Muscle of leg (tissue), 11 donors: Measurements from ENCODE around the gene FZD10. TPM values are rescaled to one million over a fixed set of nuclear protein-coding genes. Genes with fewer than 3 reads are reported as not detected.
A peak's percentile ranks its signal among the peaks of the same experiment; 100 is the strongest.

ENCODE experiments used
- DNase-seq: peaks from one replicate; pipeline ENCODE4 v3.0.0; 2013
- H3K27ac ChIP-seq: one replicate; pipeline ENCODE4 v1.5.1; 2013; ENCODE audit warnings: mild to moderate bottlenecking, low read length, control low read depth
- H3K27me3 ChIP-seq: one replicate; pipeline ENCODE4 v1.6.1; 2013; ENCODE audit warnings: low read length; ENCODE audit not compliant: control insufficient read depth, insufficient read depth
- H3K36me3 ChIP-seq: one replicate; pipeline ENCODE4 v1.6.1; 2013; ENCODE audit warnings: low read length; ENCODE audit not compliant: control insufficient read depth, insufficient read depth
- H3K4me1 ChIP-seq: one replicate; pipeline ENCODE4 v1.6.1; 2013; ENCODE audit warnings: low read length; ENCODE audit not compliant: control insufficient read depth, insufficient read depth
- H3K4me3 ChIP-seq: one replicate; pipeline ENCODE4 v1.5.1; 2013; ENCODE audit warnings: low read length, control low read depth
- H3K9me3 ChIP-seq: replicated peaks from 2 replicates; pipeline ENCODE4 v1.6.1; 2013; ENCODE audit warnings: low read depth, low read length; ENCODE audit not compliant: control insufficient read depth
- WGBS: methylation state at CpG from one replicate; pipeline ENCODE4 v1.1.5; 2013; ENCODE audit warnings: missing lambda C conversion rate; ENCODE audit not compliant: insufficient coverage; 5-methylcytosine and 5-hydroxymethylcytosine counted together
- polyA plus RNA-seq, 8 donors: library from polyadenylated mRNA; unstranded; fragments of 120-200 nt; gene quantifications; one replicate each; pipeline versions ENCODE4 v1.2.1 to v1.2.3, GENCODE V29; 2013; ENCODE audit warnings: inconsistent platforms in 1 of 8, low replicate concordance in 1 of 8; ENCODE audit not compliant: insufficient read length in 8 of 8, insufficient read depth in 1 of 8
- total RNA-seq: library from RNA; stranded (reverse); fragments of 120-200 nt; gene quantifications from one replicate; pipeline ENCODE4 v1.2.4, GENCODE V29; 2013

Gene FZD10
- total and polyA plus RNA-seq, 9 donors, result 9.8 to 15.4 (median 12.6) TPM

DNA sequence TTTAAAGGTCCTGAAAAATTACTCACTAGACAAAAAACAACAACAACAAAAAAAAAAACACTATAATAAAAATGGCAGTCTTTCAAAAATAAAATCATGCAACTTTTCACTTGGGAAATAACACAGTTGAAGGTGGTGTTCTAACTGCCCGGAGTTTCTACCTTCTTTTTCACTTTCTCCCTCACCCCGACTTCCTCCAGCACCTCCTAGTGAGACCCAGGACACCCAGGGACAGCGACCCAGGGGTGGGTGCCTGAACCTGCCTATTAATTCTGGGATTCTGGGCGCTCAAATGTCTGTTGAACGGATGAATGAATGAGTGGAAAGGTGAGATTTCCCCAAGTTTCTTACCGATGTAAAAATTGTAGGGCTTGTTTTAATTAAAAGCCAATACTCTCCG, 2.0 kb upstream of the FZD10 start:
- no peak overlapping the region for H3K4me3 ChIP-seq
- 22% methylated on average over 3 of the region's 7 CpGs for WGBS

DNA sequence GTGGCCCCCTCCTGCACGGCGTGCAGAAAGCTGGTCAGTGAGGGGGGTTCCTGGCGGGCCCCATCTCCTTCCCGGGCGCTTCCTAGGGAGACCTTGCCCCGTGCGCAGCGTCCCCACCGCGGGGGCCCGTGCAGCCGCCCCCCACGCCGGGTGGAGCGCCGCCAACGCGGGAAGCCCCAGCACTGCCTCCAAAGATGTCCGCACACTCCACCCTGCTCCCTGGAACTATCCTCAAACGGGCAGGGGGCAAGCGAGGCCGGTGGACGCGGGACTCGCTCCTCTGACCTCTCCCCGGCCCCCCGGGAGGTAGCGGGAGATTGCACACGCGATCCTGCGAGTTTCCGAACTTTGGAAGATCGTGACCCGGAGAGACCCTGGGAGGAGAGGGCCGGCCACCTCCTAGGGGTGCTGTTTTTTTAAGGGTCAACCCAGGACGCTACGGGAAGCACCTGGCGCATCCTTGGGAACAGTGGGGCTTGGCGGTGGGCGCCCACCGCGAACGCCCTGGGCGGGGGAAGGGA, 1.5 kb upstream of the FZD10 start:
- H3K27me3 ChIP-seq, result peaks cover 61% of the 10 kb centered on the region
- peaks cover 39% of the 10 kb centered on the region for H3K4me1 ChIP-seq
- H3K9me3 ChIP-seq, result no peaks in the 10 kb centered on the region
- 3% methylated on average over 44 of the region's 44 CpGs for WGBS
- no peak for DNase-seq
- no peak overlapping the region for H3K27ac ChIP-seq
- H3K36me3 ChIP-seq, result no peaks in the 10 kb centered on the region
- H3K4me3 ChIP-seq, result peak overlapping the region; percentile 66

More for the DNA sequence above, 2.0 kb upstream of the FZD10 start:
- Histone ChIP-seq H3K9me3 (no peaks in the 10 kb centered on the region), H3K36me3 (no peaks in the 10 kb centered on the region), H3K4me1 (peaks cover 39% of the 10 kb centered on the region), H3K27ac (no peak overlapping the region), H3K27me3 (peaks cover 60% of the 10 kb centered on the region)
- no peak for DNase-seq

DNA sequence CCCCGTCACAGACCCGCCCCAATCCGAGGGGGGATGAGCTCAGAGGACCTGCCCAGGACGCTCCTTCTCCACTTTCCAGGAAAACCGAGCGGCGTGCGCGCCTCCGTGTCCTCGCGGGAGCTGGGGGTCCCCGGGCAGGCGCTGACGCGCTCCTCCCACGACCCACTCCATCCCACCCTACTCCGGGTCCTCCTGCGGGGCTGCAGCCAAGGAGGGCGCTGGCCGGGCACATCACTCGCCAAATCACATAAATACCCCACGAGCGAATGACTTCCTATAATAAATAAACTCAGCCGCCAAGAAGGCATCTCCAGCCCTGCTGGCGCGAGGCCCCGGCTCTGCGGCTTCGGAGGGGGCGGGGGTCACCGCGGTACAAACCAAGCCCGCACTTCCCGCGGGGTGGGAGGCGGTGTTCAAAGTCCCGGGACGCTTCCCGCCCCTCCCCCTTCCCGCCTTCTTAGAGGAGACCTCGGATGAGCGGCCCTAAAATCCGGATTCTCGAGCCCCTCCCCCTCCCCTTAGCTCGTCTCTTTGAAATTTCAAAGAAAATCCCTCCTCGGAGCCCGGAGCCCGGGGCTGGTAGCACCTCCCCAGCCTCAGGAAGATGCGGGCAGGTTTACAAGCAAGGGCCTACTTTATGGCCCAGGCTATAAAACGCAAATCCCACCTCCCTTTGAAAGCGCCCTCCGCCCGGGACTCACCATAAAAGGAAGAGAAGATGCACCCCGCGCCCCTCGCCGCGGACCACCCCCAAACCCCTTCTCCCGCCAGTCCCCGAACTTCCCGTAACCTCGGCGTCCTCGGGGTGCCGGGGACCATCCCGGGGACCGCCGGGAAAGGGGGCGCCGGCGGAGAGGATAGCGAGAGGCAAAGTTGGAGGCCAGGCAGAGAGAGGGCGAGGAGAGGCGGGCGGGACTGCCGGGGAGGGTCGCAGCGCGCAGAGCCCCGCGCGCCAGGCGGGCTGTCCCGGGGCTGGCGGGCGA, 712 bp upstream of the FZD10 start:
- peak; percentile 74 for DNase-seq
- under 1% methylated on average over 70 of the region's 87 CpGs for WGBS
- H3K4me1 ChIP-seq, result peaks cover 43% of the 10 kb centered on the region
- peak overlapping the region; percentile 66 for H3K4me3 ChIP-seq
- H3K27ac ChIP-seq, result peak overlapping the region; percentile 59
- no peaks in the 10 kb centered on the region for H3K9me3 ChIP-seq
- peaks cover 3% of the 10 kb centered on the region for H3K36me3 ChIP-seq
- H3K27me3 ChIP-seq, result peaks cover 67% of the 10 kb centered on the region

DNA sequence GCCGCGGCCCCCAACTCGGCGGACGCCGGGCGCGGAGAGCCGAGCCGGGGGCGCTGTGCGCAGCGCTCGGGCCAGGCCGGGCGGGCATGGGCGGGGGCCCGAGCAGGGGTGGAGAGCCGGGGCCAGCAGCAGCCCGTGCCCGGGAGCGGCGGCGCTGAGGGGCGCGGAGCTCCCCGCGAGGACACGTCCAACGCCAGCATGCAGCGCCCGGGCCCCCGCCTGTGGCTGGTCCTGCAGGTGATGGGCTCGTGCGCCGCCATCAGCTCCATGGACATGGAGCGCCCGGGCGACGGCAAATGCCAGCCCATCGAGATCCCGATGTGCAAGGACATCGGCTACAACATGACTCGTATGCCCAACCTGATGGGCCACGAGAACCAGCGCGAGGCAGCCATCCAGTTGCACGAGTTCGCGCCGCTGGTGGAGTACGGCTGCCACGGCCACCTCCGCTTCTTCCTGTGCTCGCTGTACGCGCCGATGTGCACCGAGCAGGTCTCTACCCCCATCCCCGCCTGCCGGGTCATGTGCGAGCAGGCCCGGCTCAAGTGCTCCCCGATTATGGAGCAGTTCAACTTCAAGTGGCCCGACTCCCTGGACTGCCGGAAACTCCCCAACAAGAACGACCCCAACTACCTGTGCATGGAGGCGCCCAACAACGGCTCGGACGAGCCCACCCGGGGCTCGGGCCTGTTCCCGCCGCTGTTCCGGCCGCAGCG, 639 bp downstream of the FZD10 start:
- H3K4me1 ChIP-seq, result peaks cover 48% of the 10 kb centered on the region
- H3K27me3 ChIP-seq, result peaks cover 61% of the 10 kb centered on the region
- no peak overlapping the region for H3K27ac ChIP-seq
- DNase-seq, result peak; percentile 18
- H3K4me3 ChIP-seq, result peak overlapping the region; percentile 34
- WGBS, result under 1% methylated on average over 74 of the region's 78 CpGs
- no peaks in the 10 kb centered on the region for H3K9me3 ChIP-seq
- peaks cover 3% of the 10 kb centered on the region for H3K36me3 ChIP-seq

DNA sequence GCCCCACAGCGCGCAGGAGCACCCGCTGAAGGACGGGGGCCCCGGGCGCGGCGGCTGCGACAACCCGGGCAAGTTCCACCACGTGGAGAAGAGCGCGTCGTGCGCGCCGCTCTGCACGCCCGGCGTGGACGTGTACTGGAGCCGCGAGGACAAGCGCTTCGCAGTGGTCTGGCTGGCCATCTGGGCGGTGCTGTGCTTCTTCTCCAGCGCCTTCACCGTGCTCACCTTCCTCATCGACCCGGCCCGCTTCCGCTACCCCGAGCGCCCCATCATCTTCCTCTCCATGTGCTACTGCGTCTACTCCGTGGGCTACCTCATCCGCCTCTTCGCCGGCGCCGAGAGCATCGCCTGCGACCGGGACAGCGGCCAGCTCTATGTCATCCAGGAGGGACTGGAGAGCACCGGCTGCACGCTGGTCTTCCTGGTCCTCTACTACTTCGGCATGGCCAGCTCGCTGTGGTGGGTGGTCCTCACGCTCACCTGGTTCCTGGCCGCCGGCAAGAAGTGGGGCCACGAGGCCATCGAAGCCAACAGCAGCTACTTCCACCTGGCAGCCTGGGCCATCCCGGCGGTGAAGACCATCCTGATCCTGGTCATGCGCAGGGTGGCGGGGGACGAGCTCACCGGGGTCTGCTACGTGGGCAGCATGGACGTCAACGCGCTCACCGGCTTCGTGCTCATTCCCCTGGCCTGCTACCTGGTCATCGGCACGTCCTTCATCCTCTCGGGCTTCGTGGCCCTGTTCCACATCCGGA, 1.4 kb downstream of the FZD10 start:
- peaks cover 3% of the 10 kb centered on the region for H3K36me3 ChIP-seq
- DNase-seq, result no peak
- H3K27ac ChIP-seq, result no peak overlapping the region
- H3K4me3 ChIP-seq, result peak overlapping the region; percentile 30
- H3K9me3 ChIP-seq, result no peaks in the 10 kb centered on the region
- WGBS, result 7% methylated on average over 59 of the region's 71 CpGs
- peaks cover 48% of the 10 kb centered on the region for H3K4me1 ChIP-seq
- peaks cover 60% of the 10 kb centered on the region for H3K27me3 ChIP-seq

DNA sequence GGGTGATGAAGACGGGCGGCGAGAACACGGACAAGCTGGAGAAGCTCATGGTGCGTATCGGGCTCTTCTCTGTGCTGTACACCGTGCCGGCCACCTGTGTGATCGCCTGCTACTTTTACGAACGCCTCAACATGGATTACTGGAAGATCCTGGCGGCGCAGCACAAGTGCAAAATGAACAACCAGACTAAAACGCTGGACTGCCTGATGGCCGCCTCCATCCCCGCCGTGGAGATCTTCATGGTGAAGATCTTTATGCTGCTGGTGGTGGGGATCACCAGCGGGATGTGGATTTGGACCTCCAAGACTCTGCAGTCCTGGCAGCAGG, 1.9 kb downstream of the FZD10 start:
- Histone ChIP-seq H3K36me3 (peaks cover 3% of the 10 kb centered on the region), H3K9me3 (no peaks in the 10 kb centered on the region), H3K27ac (no peak overlapping the region), H3K4me1 (peaks cover 48% of the 10 kb centered on the region), H3K27me3 (peaks cover 65% of the 10 kb centered on the region), H3K4me3 (peak overlapping the region; percentile 30)
- DNase-seq, result no peak
- WGBS, result 35% methylated on average over 18 of the region's 18 CpGs

DNA sequence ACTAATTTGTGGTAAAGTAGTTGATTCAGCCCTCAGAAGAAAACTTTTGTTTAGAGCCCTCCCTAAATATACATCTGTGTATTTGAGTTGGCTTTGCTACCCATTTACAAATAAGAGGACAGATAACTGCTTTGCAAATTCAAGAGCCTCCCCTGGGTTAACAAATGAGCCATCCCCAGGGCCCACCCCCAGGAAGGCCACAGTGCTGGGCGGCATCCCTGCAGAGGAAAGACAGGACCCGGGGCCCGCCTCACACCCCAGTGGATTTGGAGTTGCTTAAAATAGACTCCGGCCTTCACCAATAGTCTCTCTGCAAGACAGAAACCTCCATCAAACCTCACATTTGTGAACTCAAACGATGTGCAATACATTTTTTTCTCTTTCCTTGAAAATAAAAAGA, 2.7 kb downstream of the FZD10 start:
- Histone ChIP-seq H3K27ac (no peak overlapping the region), H3K36me3 (peaks cover 3% of the 10 kb centered on the region), H3K4me1 (peaks cover 44% of the 10 kb centered on the region), H3K9me3 (no peaks in the 10 kb centered on the region), H3K27me3 (peaks cover 64% of the 10 kb centered on the region), H3K4me3 (no peak overlapping the region)
- DNase-seq, result no peak
- WGBS, result 29% methylated on average over 1 of the region's 5 CpGs

DNA sequence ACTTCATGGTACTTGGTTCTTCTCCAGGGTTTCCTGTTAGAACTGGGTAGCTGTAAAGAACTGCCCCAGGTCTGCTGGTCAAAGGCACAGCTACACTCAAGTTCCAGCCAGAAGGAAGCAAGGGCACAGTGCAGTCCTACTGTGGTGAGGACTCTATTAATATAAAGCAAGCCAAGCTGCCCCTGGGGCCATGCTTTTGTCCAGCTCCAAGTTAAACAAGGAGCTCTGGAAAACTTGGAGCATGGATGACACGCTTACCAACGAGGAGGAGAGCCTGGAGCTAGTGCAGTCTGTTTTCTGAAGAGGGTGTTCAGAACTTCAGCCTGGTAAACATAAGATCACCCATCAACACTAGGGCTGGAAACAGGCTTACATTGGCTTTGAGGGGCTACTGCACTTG, 4.0 kb downstream of the FZD10 start:
- DNase-seq, result no peak
- Histone ChIP-seq H3K27me3 (peaks cover 55% of the 10 kb centered on the region), H3K4me1 (peaks cover 34% of the 10 kb centered on the region)

DNA sequence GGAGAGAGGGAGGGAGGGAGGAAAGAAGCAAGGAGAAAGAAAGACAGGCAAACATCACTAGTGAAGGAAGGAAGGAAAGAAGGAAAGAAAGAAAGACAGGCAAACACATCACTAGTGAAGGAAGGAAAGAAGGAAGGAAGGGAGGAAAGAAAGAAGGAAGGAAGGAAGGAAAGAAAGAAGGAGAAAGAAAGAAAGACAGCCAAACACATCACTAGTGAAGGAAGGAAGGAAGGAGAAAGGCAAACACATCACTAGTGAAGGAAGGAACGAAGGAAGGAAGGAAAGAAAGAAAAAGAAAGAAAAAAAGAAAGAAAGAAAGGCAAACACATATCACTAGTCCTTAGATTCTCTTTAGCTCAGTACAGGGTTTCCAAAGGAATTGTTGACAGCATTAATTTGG, 5.3 kb downstream of the FZD10 start:
- no peak for DNase-seq
- peaks cover 28% of the 10 kb centered on the region for H3K4me1 ChIP-seq
- H3K36me3 ChIP-seq, result peaks cover 3% of the 10 kb centered on the region
- no peak overlapping the region for H3K27ac ChIP-seq
- no peaks in the 10 kb centered on the region for H3K9me3 ChIP-seq
- no CpG with 5 or more reads among the region's 1 CpG for WGBS
- H3K4me3 ChIP-seq, result no peak overlapping the region
- H3K27me3 ChIP-seq, result peaks cover 55% of the 10 kb centered on the region

More for the DNA sequence above, 4.0 kb downstream of the FZD10 start:
- H3K4me3 ChIP-seq, result no peak overlapping the region
- WGBS, result no CpG with 5 or more reads among the region's 2 CpGs
- peaks cover 3% of the 10 kb centered on the region for H3K36me3 ChIP-seq
- H3K9me3 ChIP-seq, result no peaks in the 10 kb centered on the region
- H3K27ac ChIP-seq, result no peak overlapping the region
